Frontal cortex (tissue), 4 donors: ENCODE measurements around the gene KLHDC3. TPM values are rescaled to one million over a fixed set of nuclear protein-coding genes. Genes with fewer than 3 reads are reported as not detected.
"Not testable (repeated sequence)": the region's sequence is repeated elsewhere in the genome, so short reads cannot be mapped to it uniquely, and the experiment has no call there.

Experiments used
- DNase-seq, 2 donors: peaks; one replicate each; pipeline ENCODE4 v3.0.0; 2012; ENCODE audit warnings: low spot score in 2 of 2
- FAIRE-seq: peaks from 2 replicates; lab custom pipeline; 2012; peaks lifted over from hg19 to GRCh38; lab: Jason Lieb, UNC
- total RNA-seq: library from RNA; depleted of rRNA; stranded (reverse); fragments of >200 nt; gene quantifications from one replicate; pipeline ENCODE4 v1.2.3, GENCODE V29; 2014
- donor health status: control.
- donor health status: control.
- donor health status: control.

Gene KLHDC3
- total RNA-seq, 1 donor from 2014 or later: 164 TPM

DNA sequence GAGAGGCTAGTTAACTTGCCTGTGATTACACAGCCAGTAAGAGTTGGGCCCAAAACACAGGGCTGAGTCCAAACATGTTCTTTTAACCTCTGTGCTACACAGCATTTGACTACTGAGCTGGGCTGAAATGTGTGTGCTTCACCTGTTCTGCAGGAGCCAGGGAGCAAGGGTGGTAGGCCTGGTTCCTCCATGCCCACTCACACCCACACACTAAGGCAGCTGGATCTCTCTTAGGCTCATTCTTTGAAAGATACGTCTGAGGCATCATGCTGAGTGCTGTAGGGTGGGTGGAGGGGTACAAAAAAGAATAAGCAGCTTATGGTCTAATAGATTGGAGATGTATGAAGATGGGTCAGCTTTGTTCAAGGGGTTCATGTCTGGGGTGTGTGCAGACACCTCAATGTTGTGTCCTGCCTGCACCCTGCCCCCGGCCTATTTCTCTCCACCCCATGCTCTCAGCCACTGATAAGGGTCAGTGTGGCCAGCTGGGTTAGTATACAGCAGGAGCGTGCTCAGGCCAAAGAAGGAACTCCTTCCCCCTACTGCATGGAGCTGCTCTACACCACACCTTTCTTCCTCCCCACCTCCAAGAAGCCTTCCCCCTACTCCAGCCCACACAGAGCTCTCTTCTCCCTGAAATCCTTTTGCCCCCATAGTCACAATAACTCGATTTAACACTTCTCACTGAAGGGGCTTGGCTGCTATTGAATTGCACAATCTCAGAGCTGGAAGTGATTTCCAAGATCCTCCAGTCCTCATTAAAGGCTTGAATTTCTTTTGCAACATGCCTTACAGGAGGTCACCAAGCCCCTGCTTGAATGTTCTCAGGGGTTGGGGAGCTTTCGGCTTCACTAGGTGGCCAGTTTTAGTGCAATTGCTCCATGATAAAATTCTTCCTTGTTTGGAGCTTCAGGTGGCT, 26.3 kb upstream of the KLHDC3 start:
- FAIRE-seq (no peak), DNase-seq (no peak)

DNA sequence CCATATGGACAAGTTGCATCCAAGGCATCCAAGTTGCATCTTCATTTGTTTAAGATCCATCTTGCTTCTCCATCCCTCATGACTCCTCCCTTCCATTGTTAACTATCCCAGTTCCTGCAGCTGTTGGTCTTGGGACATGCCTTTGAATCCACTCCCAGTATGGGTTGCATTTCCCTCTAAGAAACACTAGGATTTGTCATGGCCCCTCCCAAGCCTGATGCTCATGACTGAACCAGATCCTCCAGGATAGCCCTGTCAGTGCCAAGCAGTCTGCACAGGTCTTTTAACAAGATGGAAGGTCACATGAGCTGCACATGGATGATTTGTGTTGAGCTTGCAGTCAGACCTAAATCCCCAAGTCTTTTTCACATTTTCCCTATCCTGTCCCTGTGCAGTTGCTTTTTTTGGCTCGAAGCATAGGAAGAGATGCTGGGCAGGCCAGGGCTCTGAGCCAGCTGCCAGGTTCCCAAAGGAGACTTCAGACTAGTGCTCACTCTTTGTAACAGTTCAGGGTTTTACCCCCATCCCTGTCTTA, 25.5 kb upstream of the KLHDC3 start:
- FAIRE-seq: no peak
- DNase-seq: no peak

DNA sequence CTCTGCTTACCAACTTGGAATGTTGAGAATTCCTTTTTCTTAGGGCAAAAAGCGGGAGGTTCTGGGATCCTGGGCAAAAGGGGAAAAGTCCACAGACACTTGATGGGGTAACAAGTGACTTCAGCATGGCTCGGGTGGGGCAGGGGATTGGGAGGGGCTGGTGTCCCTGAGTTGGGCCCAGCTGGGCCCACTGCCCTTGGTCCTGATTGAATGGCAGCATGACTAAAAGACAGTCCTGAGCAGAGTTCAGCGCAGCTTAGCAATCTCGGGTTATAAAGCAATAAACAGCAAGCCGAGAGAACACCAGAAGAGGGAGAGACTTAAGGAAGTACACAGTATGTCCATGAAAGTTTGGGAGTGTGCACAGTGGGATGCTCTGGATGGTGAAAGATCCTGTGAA, 24.1 kb upstream of the KLHDC3 start:
- DNase-seq (no peak), FAIRE-seq (no peak)

DNA sequence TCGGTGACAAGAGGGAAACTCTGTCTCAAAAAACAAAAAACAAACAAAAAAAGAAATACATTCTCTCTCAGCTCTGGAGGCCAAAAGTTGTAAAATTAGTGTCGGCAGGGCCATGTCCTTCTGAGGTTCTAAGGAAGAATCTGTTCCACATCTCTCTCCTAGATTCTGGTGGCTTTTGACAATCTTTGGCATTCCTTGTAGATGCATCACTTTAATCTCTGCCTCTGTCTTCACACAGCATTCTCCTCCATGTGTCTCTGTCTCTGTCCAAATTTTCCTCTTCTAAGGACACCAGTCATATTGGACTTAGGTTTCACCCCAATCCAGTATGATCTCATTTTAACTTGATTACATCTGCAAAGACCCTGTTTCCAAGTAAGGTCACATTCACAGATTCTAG, 20.6 kb upstream of the KLHDC3 start:
- DNase-seq (no peak), FAIRE-seq (no peak)

DNA sequence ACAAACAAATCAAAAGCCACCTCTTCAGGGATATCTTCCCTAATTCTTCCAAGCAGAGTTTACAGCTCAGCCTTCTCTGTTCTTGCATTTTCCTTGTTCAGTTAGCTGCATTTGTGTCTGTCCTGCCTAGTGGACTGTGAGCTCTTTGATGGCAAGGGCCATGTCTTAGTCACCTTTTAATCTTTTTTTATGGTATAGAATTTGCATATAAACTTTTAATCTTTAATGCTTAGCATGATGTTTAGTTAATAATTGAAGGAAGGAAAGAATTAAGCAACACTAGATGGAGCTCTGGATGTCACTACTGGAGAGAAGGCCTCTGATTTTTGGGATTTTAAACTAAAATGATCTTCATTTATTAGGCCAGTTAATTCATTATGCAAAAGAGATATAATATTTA, 17.5 kb upstream of the KLHDC3 start:
- no peak for FAIRE-seq
- no peak for DNase-seq

DNA sequence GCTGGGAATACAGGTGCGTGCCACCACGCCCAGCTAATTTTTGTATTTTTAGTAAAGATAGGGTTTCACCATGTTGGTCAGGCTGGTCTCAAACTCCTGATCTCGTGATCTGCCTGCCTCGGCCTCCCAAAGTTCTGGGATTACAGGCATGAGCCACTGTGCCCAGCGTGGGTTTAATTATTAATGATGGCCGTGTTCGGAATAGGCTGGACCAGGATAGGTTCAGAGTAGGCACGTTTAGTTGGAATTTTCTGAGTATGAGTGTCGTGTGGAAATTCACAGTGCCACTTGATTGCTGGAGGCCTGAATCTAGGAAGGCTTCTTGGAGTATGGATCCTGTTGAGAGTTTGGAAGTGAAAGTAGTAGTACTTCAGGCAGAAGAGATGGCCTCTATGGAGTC, 15.8 kb upstream of the KLHDC3 start:
- DNase-seq, FAIRE-seq: not testable (repeated sequence)

DNA sequence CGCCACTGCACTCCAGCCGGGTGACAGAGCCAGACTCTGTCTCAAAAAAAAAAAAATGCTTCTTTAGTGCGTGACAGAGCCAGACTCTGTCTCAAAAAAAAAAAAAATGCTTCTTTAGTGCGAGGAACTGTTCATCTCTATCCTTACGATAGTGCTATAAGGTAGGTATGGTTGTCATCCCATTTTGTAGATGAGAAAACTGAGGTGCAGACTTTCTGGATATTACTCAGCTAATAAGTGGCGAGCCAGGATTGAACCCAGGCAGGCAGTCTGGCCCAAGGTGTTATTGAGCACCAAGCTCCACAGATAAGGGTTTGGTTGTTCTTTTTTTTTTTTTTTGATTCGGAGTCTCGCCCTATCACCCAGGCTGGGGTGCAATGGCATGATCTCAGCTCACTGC, 12.2 kb upstream of the KLHDC3 start:
- no peak for DNase-seq
- no peak for FAIRE-seq

DNA sequence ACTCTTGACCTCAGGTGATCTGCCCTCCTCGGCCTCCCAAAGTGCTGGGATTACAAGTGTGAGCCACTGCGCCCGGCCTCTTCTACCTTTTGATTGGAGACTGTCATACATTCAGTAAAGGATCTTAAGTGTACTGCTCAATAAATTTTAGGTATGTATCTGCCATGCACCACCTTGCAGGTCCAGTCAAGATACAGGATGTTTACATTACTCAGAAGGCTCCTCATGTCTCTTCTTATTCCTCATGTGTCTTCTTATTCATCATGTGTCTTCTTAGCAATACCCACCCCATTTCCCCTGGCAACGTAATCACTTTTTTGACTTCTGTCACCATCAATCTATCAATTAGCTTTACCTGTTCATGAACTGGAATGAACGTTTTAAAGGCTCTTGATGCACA, 8.2 kb upstream of the KLHDC3 start:
- DNase-seq (no peak), FAIRE-seq (no peak)

DNA sequence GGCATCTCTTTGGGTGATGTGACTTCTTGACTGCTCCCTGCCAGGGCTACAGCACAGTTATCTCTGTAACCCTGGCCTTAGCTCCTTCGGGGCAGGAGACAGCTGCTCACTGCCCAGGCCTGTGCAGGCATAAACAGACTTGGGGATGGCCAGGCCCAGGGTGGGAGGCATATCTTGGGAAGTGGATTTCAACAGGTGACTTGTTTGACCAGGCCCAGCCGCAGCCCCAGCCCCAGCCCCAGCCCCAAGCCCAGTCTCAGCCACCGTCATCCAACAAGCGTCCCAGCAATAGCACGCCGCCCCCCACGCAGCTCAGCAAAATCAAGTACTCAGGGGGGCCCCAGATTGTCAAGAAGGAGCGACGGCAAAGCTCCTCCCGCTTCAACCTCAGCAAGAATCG, 7.8 kb upstream of the KLHDC3 start:
- FAIRE-seq (no peak), DNase-seq (no peak)

DNA sequence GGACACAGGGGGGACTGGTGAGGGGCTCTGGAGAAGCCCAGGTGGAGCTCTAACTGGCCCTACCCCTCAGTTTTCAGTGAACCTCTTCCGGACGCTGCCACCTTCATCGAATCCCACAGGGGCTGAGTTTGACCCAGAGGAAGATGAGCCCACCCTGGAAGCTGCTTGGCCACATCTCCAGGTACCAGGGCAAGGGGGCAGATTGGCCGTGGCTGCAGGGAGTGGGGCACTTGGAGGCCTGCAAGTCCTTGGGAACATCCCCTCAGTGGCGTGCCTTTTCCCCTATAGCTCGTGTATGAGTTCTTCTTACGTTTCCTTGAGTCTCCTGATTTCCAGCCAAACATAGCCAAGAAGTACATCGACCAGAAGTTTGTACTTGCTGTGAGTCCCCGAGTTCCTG, 6.9 kb upstream of the KLHDC3 start:
- DNase-seq (no peak), FAIRE-seq (no peak)

DNA sequence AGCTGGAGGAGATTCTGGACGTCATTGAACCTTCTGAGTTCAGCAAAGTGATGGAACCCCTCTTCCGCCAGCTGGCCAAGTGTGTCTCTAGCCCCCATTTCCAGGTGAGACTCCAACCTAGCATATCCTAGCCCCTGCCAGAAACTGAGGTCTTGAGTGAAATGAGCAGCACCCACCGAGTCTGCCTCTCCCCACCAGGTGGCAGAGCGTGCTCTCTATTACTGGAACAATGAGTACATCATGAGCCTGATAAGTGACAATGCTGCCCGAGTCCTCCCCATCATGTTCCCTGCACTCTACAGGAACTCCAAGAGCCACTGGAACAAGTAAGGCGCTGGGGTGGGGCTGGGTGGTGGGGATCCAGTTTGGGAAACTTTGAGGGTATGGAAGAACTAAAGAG, 4.9 kb upstream of the KLHDC3 start:
- DNase-seq (no peak), FAIRE-seq (no peak)

DNA sequence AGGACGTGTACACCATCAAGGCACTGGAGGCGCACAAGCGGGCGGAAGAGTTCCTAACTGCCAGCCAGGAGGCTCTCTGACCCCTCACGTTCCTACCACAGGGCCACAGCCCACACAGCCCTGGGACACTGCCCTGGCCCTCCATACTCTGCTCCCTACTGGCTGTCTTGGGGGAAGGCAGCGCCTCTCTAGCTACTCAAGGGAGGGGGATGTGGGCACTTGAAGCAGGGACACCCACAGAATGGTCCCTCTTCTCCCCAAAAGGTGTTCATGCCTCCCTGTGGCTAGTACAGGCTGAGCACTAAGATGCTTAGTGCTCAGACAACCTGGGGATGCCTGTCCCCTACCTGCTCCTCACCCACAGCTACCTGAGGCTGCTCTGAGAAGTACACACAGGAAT, 2.8 kb upstream of the KLHDC3 start:
- DNase-seq: no peak
- no peak for FAIRE-seq

DNA sequence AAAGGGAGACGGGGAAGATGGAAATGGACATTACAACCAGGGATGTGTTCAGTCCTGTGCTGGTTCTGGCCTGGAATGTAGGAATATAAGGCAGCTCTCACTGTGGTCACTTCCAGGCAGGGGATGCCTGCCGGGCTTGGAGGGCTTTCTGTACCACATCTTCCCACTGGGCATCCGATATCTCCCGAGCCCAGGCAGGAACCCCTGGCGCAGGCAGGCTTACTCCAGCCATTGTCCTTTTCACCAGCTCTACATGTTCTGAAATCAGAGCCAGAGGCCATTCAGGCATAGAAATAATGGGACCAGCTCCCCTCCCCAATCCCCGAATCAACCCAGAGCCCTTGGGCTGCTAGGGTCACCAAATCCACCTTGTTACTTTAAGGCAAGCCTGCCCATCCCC, 1.7 kb upstream of the KLHDC3 start:
- FAIRE-seq (no peak), DNase-seq (no peak)

DNA sequence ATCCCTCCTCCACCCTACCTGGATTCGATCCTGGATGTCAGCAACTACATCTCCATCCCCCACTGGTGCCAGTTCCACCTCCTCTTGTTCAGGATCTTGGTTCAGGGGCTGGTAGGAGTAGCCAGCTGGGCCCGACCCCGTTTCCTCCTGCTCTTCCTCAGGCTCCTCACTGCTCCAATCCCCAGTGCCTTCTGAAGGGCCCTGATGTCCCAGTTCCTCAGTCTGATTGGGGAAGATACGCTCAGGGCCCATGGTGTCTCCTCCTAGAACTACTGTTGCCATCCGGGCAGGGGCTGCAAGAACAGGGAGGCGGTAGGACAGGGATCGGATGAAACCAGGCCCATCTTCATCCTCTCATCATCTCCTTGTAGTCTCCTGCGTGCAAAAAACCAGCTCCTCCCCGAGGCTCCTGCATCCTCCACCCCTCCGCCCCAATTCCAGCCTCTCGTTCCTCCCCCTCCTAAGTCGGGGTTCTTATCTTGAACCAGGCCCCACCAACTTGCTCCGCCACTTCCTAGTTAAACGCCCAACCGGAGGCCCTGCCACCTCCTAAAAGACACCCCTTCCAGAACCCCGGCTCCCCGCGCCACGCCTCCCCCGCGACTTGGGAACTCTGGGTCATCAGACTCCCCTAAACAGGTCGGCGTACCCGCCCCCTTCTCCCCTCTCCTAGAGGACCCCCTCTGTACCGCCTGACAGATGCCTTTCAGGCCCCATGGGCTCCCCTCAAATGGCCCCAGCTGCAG, 779 bp upstream of the KLHDC3 start:
- DNase-seq: no peak
- no peak for FAIRE-seq

DNA sequence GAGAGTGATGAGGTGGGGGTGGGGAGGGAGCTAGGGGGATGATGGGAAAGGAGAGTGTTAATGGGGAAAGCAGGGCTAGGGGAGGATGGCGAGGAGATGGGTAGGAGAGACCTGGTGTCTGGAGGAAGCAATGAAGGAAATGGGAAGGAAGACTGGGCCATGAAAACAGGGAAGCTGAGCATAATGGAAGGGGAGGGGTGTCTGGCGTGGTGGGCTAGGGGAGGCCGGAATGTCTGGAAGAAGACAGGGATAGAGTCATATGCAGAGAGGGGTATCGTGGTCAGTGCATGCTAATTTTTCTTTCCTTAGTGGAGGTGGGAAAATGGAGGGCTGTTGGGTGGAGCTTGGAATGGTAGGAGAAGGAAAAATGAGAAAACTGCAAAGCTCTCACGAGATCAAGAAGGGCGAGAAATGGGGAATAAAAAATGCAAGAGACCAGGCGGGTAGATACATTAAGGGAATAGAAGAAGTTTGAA, 423 bp downstream of the KLHDC3 start:
- FAIRE-seq (no peak), DNase-seq (no peak)

DNA sequence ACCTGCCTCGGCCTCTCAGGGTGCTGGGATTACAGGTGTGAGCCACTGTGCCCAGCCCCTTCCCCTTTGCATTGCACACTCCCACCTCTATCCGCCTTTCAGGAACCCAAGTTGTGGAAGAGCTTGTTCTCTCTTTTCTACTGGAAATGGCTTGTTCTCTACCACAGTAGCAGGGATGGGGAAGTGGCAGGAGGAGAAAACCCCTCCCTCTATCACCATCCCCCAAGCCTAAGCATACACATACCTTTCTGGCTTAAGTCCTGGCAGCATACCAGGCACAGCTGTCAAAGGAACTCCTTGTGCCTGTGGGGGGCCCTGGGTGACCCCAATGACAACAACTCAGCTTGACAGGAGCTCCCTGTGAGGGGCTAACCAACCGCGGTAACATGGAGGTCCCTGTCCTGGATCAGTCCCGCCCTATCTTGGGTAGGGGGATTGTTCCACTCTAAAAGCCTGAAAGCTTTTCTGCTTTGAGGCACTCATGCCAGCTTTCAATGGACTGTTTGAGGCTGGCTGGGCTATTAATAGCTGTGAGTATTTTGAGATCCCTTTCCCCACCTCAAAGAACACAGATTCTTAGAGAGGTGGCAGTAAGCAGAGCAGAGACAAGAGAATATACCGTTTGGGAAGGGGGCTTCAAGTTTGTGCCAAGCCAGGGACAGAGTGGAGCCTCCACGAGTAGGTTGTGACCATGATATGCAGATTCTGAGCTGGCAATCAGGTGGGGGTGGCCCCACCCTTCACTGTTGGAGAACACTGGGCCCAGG, 2.3 kb downstream of the KLHDC3 start:
- DNase-seq (no peak), FAIRE-seq (no peak)

DNA sequence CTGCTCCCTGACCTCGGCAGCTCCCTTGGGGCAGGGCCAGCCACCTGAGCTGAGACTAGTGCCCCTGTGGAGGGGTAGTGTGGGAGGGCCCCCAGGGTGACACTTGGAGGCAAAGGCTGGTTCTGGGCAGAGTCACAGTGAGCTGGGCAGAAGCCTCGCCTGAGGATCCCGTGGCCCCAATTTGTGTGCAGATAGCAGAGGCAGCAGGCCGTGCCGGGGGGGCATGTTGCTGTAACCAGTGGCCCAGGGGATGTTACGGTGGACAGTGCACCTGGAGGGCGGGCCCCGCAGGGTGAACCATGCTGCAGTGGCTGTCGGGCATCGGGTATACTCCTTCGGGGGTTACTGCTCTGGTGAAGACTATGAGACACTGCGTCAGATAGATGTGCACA, 2.9 kb downstream of the KLHDC3 start:
- DNase-seq (no peak), FAIRE-seq (no peak)

DNA sequence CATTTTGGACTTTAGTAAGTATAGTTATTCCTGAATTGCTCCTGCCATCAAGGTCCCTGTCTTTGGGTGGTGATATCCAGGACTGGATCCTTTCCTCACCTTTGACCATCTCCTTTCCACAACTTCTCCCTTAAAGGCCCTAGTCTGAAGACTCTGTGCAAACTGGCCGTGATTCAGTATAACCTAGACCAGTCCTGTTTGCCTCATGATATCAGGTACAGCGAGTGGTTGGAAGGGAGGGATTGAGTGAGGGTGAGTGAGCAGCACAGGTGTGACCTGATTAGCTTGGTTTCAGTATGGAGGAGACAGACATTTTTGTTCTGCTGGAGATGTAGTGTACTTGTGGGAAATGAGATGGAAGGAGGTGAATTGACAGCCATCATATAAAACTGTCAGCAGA, 5.1 kb downstream of the KLHDC3 start:
- FAIRE-seq: no peak
- DNase-seq: no peak

DNA sequence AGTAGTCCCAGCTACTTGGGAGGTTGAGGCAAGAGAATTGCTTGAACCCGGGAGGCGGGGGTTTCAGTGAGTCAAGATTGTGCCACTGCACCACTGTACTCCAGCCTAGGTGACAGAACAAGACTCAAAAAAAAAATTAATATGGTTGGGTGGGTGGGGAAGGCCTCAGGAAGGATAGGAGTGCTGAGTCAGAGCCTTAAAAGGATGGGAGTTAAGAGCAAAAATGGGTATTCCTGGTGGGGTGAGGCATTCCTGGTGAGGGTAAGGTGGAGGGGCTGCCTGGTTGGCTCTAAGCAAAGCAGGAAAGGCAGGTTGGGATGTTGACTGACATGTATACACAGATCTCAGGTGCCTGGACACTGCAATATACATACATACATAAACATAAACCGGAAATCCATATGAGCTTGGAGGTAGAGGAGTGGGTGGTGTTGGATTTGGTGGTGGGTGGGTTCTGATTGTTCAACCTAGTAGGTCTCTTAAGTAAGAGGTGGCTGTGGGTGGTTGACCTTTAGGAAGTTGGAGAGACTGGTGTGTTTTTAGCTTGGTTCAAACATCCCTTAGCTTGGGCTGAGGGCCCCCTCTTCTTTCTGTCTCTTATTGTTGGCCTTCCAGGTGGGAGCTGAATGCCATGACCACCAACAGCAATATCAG, 6.1 kb downstream of the KLHDC3 start:
- FAIRE-seq: no peak
- no peak for DNase-seq

DNA sequence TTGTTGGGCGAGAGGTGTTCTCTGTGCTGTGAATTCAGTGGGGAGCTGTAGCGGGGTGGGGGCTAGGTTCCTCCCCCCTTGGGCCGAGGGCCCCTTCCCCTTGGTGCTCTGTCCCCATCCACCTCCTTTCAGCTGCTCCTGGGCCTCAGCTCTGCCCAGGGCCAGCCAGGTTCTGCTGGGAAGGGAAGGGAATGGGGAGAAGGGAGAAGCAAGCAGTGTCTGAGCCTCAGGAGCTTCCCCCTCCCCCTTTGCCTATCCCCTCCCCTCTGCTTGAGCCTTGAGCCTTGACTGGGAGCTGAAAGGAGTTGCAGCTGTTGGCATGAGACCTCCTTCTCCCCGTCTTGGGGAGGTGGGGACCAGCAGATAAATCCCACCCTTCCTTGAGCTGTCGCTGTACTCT, 6.8 kb downstream of the KLHDC3 start:
- DNase-seq (no peak), FAIRE-seq (no peak)
